Progenitor cell of endocrine pancreas (in vitro differentiated cells): ENCODE data around the gene TRIM66. TPM values are rescaled to one million over a fixed set of nuclear protein-coding genes. Genes with fewer than 3 reads are reported as not detected.

Source experiments
- DNase-seq: peaks from one replicate; pipeline ENCODE4 v3.0.0; 2021; ENCODE audit warnings: low spot score; ENCODE audit not compliant: unreplicated experiment
- H3K27ac Mint-ChIP-seq: 2 replicates; pipeline ENCODE4 v1.8.0; 2021; ENCODE audit warnings: mild to moderate bottlenecking, moderate library complexity, mixed read lengths
- H3K27me3 Mint-ChIP-seq: 2 replicates; pipeline ENCODE4 v1.8.0; 2021; ENCODE audit warnings: mixed read lengths
- H3K36me3 Mint-ChIP-seq: 2 replicates; pipeline ENCODE4 v1.8.0; 2022; ENCODE audit warnings: mixed read lengths; ENCODE audit not compliant: insufficient read depth
- H3K4me1 Mint-ChIP-seq: 2 replicates; pipeline ENCODE4 v1.8.0; 2021; ENCODE audit warnings: low read depth, mixed read lengths
- H3K4me3 Mint-ChIP-seq: 2 replicates; pipeline ENCODE4 v1.8.0; 2021; ENCODE audit warnings: low read depth, mild to moderate bottlenecking, moderate library complexity, mixed read lengths
- H3K9me3 Mint-ChIP-seq: 2 replicates; pipeline ENCODE4 v1.8.0; 2021; ENCODE audit warnings: low read depth, mixed read lengths
- CTCF ChIP-seq: fragments of 200-600 bp; sonication (generic); IDR thresholded peaks from one replicate; pipeline ENCODE4 v1.5.0; 2021; ENCODE audit warnings: antibody characterized with exemption, mild to moderate bottlenecking; ENCODE audit not compliant: unreplicated experiment
- total RNA-seq: library from RNA; stranded (reverse); gene quantifications from 2 replicates; pipeline ENCODE4 v1.2.1, GENCODE V29; 2021

The TRIM66 gene
- total RNA-seq, 1 donor from 2014 or later, result 9.4 TPM

DNA sequence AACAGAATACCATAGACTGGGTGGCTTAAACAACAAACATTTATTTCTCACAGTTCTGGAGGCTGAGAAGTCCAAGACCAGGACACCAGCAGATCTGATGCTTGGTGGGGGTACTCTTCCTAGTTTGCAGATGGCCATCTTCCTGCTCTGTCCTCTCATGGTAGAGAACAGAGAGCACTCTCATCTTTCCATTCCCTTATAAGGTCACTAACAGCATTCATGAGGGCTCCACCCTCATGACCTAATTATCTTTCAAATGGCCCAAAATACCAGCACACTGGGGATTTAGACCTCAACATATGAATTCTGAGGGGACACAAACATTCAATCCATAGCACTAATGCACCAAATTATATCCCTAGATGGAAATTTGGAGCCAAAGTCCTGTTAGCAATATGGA is 94.5 kb downstream of the TRIM66 start:
- Mint-ChIP-seq H3K27ac (no peak overlapping the region), H3K9me3 (no peaks in the 10 kb centered on the region)

DNA sequence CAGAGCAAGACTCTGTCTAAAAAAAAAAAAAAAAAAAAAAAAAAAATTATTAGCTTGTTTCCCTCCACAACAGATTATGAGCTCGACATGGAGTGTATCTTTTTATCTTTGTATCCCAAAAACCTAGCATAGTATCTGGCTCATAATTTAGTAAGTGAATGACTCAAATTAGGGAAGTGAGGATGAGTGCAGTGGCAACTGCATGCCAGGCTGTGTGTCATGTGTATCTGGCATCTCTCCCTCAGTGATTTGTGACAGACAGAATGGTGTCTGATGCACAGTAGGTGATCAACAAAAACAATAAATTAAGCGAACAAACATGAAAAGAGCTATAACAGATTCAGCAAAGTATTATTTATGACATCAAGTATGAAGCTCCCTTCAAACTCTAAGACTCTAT is 95.7 kb downstream of the TRIM66 start:
- Mint-ChIP-seq H3K4me3 (no peak overlapping the region), H3K36me3 (no peaks in the 10 kb centered on the region), H3K27ac (no peak overlapping the region), H3K4me1 (peaks cover 8% of the 10 kb centered on the region), H3K9me3 (no peaks in the 10 kb centered on the region), H3K27me3 (no peaks in the 10 kb centered on the region)
- no peak for TF ChIP-seq CTCF
- DNase-seq, result no peak

More for the DNA sequence above, 94.5 kb downstream of the TRIM66 start:
- no peak for TF ChIP-seq CTCF
- Mint-ChIP-seq H3K36me3 (no peaks in the 10 kb centered on the region), H3K27me3 (no peaks in the 10 kb centered on the region), H3K4me3 (no peak overlapping the region), H3K4me1 (peaks cover 8% of the 10 kb centered on the region)
- DNase-seq, result no peak

GRCh38 chr11:8586184-8586583 is 96.3 kb downstream of the TRIM66 start:
- Mint-ChIP-seq H3K4me3 (no peak overlapping the region), H3K4me1 (peaks cover 8% of the 10 kb centered on the region), H3K27me3 (no peaks in the 10 kb centered on the region), H3K36me3 (no peaks in the 10 kb centered on the region), H3K27ac (no peak overlapping the region), H3K9me3 (no peaks in the 10 kb centered on the region)
- no peak for TF ChIP-seq CTCF
- no peak for DNase-seq

DNA sequence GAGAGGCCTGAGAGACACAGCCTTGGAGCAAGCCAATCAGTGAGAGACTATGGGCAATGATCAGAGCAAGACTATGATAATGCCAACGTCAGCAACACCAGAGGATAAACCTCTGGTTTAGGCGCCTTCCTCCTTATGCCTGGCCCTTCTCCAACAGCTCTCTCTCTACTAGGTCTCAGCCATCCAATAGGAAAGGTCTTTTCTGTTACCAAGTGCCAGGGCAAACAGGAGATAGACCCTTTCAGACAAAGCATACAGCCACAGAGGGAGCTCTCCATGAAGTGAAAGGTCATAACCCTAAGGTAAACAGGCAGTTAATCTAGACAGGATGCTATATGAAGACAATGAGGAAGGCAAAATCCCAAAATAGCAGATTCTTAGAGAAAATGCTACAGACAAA is 98.0 kb downstream of the TRIM66 start:
- Mint-ChIP-seq H3K4me1 (peaks cover 5% of the 10 kb centered on the region), H3K9me3 (peaks cover 6% of the 10 kb centered on the region), H3K36me3 (peaks cover 2% of the 10 kb centered on the region), H3K27me3 (no peaks in the 10 kb centered on the region), H3K4me3 (no peak overlapping the region), H3K27ac (no peak overlapping the region)
- no peak for TF ChIP-seq CTCF
- no peak for DNase-seq

DNA sequence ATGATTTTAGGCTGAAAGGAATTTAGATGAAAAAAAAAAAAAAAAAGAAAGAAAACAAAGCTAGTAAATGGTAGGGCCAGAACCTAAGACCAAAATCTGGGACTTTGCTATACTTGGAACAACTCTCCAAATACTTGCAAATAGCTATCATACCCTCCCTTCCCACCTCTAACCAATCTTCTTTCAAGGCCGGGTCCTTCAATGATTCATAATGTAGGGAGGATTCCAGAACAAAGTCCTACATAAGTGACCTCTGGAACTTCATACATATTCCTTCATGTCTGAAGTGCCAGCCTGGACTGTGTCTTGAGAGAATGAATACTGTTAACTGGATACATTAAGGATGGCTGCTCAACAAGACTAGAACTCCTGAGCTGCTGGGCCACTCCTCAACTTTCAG is 98.4 kb downstream of the TRIM66 start:
- Mint-ChIP-seq H3K27me3 (no peaks in the 10 kb centered on the region), H3K4me1 (peaks cover 5% of the 10 kb centered on the region), H3K36me3 (peaks cover 2% of the 10 kb centered on the region), H3K4me3 (no peak overlapping the region), H3K9me3 (peaks cover 6% of the 10 kb centered on the region), H3K27ac (no peak overlapping the region)
- no peak for TF ChIP-seq CTCF
- DNase-seq, result no peak
